Ascending aorta (tissue), 2 donors: Measurements from ENCODE around the gene SFT2D2. TPM values are rescaled to one million over a fixed set of nuclear protein-coding genes. Genes with fewer than 3 reads are reported as not detected.

Experiments used
- DNase-seq, 2 donors: peaks; one replicate each; pipeline ENCODE4 v3.0.0-alpha.2; 2019; ENCODE audit warnings: low spot score in 2 of 2
- H3K27ac ChIP-seq, 2 donors: fragments of 200-600 bp; sonication (generic); one replicate each; pipeline ENCODE4 v1.5.1; 2016 to 2017; ENCODE audit warnings: mild to moderate bottlenecking in 1 of 2
- H3K27me3 ChIP-seq: fragments of 200-600 bp; sonication (generic); one replicate; pipeline ENCODE4 v1.5.1; 2017
- H3K36me3 ChIP-seq, 2 donors: fragments of 200-600 bp; sonication (generic); one replicate each; pipeline ENCODE4 v1.5.1; 2016
- H3K4me1 ChIP-seq, 2 donors: fragments of 200-600 bp; sonication (generic); one replicate each; pipeline ENCODE4 v1.5.1; 2016 to 2017; ENCODE audit warnings: mild to moderate bottlenecking in 1 of 2
- H3K4me3 ChIP-seq, 2 donors: fragments of 200-600 bp; sonication (generic); one replicate each; pipeline ENCODE4 v1.5.1; 2016 to 2017; ENCODE audit warnings: mild to moderate bottlenecking in 1 of 2
- H3K9me3 ChIP-seq, 2 donors: fragments of 200-600 bp; sonication (generic); one replicate each; pipeline ENCODE4 v1.5.1; 2016
- CTCF ChIP-seq, 3 experiments: fragments of 200-600 bp in 2 of 3; fragments of 450-650 bp in 1 of 3; sonication (generic) in 2 of 3; IDR thresholded peaks; one replicate each; pipeline ENCODE4 v1.5.1; 2016 to 2019; ENCODE audit warnings: antibody characterized with exemption in 3 of 3, mild to moderate bottlenecking in 1 of 3, moderate library complexity in 1 of 3
- intact Hi-C: fragments of 100-400 bp; cut with DNase I; formaldehyde crosslinking; loops from one replicate; pipeline ENCODE4 v1.15.1; 2023
- total RNA-seq: library from RNA; depleted of rRNA; stranded (reverse); fragments of >200 nt; gene quantifications from one replicate; pipeline ENCODE4 v1.1.0, GENCODE V29; 2016

The SFT2D2 gene
- total RNA-seq, 1 donor from 2014 or later, result 40.1 TPM

- Histone ChIP-seq H3K4me1 (peaks cover 3 to 15% of the 10 kb centered on the region in 2 donors), H3K36me3 (no peaks in the 10 kb centered on the region), H3K4me3 (peak overlapping the region in 1 of 2 donors; percentile 85), H3K9me3 (no peaks in the 10 kb centered on the region), H3K27ac (no peak overlapping the region), H3K27me3 (no peaks in the 10 kb centered on the region)
- intact Hi-C loops, result loop anchor here (5.0 to 10.0 kb wide), 4 partner anchors 288 to 1142 kb away; partner anchors contain the start of genes ATP1B1, BLZF1, CREG1 and DCAF6
- DNase-seq, result no peak
- no peak for TF ChIP-seq CTCF (IDR thresholded peaks at IDR 0.05)
Measured at GRCh38 chr1:168224991-168225390, 813 bp upstream of the SFT2D2 start.

- Histone ChIP-seq H3K9me3 (no peaks in the 10 kb centered on the region), H3K4me1 (peaks cover 5 to 21% of the 10 kb centered on the region in 2 donors), H3K4me3 (peak overlapping the region; percentile 85 to 93), H3K27ac (peak overlapping the region; percentile 92 to 98), H3K27me3 (no peaks in the 10 kb centered on the region), H3K36me3 (peaks cover 9 to 17% of the 10 kb centered on the region in 2 donors)
- TF ChIP-seq CTCF (IDR thresholded peaks at IDR 0.05), result no peak
- no peak for DNase-seq
- intact Hi-C loops, result loop anchor here (5.0 to 10.0 kb wide), 4 partner anchors 290 to 1140 kb away; partner anchors contain the start of genes ATP1B1, BLZF1, CREG1 and DCAF6
Measured at GRCh38 chr1:168227620-168228019, 1.8 kb downstream of the SFT2D2 start.

GRCh38 chr1:168229893-168230292, 4.1 kb downstream of the SFT2D2 start:
- H3K4me1 ChIP-seq, result peaks cover 5 to 21% of the 10 kb centered on the region in 2 donors
- peak overlapping the region; percentile 85 to 93 for H3K4me3 ChIP-seq
- peaks cover 25 to 39% of the 10 kb centered on the region in 2 donors for H3K36me3 ChIP-seq
- intact Hi-C loops, result loop anchor here (5.0 to 10.0 kb wide), 4 partner anchors 293 to 1137 kb away; partner anchors contain the start of genes ATP1B1, BLZF1, CREG1 and DCAF6
- peak overlapping the region; percentile 92 to 98 for H3K27ac ChIP-seq
- H3K27me3 ChIP-seq, result no peaks in the 10 kb centered on the region
- TF ChIP-seq CTCF (IDR thresholded peaks at IDR 0.05), result no peak
- no peaks in the 10 kb centered on the region for H3K9me3 ChIP-seq
- no peak for DNase-seq

GRCh38 chr1:168230709-168231108, 4.9 kb downstream of the SFT2D2 start:
- Histone ChIP-seq H3K27ac (peak overlapping the region in 1 of 2 donors; percentile 29), H3K4me3 (no peak overlapping the region), H3K27me3 (no peaks in the 10 kb centered on the region), H3K36me3 (peaks cover 25 to 39% of the 10 kb centered on the region in 2 donors), H3K4me1 (peaks cover 5 to 29% of the 10 kb centered on the region in 2 donors), H3K9me3 (no peaks in the 10 kb centered on the region)
- intact Hi-C loops, result no loop called here
- no peak for DNase-seq
- TF ChIP-seq CTCF (IDR thresholded peaks at IDR 0.05), result no peak

GRCh38 chr1:168234846-168235547, 9.2 kb downstream of the SFT2D2 start:
- peaks cover 5 to 23% of the 10 kb centered on the region in 2 donors for H3K4me1 ChIP-seq
- peak; percentile 31 to 64 (median 61) for TF ChIP-seq CTCF (IDR thresholded peaks at IDR 0.05)
- DNase-seq, result no peak
- H3K27ac ChIP-seq, result peak overlapping the region; percentile 64 to 70
- intact Hi-C loops, result loop anchor here (5.0 kb wide), 1 partner anchor 87 kb away; no protein-coding TSS in a partner anchor
- no peak overlapping the region for H3K4me3 ChIP-seq
- no peaks in the 10 kb centered on the region for H3K9me3 ChIP-seq
- no peaks in the 10 kb centered on the region for H3K27me3 ChIP-seq
- peaks cover 60 to 75% of the 10 kb centered on the region in 2 donors for H3K36me3 ChIP-seq
